ENCODE results near the gene ARL4C. TPM values are rescaled to one million over a fixed set of nuclear protein-coding genes. Genes with fewer than 3 reads are reported as not detected.

Gene ARL4C
- total RNA-seq, 2 experiments from 2014 or later = 27.2 to 32.8 TPM

- Mint-ChIP-seq H3K4me3 (peak overlapping the region; percentile 96), H3K27me3 (no peaks in the 10 kb centered on the region), H3K27ac (peak overlapping the region; percentile 98), H3K9me3 (ENCODE audit: low read depth) (no peaks in the 10 kb centered on the region), H3K4me1 (peaks cover 42% of the 10 kb centered on the region), H3K36me3 (ENCODE audit: low read depth) (peaks cover 28% of the 10 kb centered on the region)
- CTCF ChIA-PET = interaction anchor here (0.6 to 2.0 kb wide), 13 partner anchors 13 to 361 kb away, joined by 3 to 13 read pairs (median 3); no protein-coding TSS in a partner anchor
- intact Hi-C loops (cut with DNase I, micrococcal nuclease) = loop anchor here in 1 of 2 experiments (1.0 to 5.0 kb wide), 4 partner anchors 72 to 641 kb away; partner anchors contain the start of gene HJURP
- DNase-seq (peak; percentile 65), ATAC-seq (peak; percentile 34)
- POLR2A ChIA-PET = interaction anchor here (0.8 to 2.5 kb wide), 6 partner anchors 32 to 349 kb away, joined by 3 to 12 read pairs (median 4); no protein-coding TSS in a partner anchor
Observed at GRCh38 chr2:234496055-234496834, 636 bp downstream of the ARL4C start.

DNA sequence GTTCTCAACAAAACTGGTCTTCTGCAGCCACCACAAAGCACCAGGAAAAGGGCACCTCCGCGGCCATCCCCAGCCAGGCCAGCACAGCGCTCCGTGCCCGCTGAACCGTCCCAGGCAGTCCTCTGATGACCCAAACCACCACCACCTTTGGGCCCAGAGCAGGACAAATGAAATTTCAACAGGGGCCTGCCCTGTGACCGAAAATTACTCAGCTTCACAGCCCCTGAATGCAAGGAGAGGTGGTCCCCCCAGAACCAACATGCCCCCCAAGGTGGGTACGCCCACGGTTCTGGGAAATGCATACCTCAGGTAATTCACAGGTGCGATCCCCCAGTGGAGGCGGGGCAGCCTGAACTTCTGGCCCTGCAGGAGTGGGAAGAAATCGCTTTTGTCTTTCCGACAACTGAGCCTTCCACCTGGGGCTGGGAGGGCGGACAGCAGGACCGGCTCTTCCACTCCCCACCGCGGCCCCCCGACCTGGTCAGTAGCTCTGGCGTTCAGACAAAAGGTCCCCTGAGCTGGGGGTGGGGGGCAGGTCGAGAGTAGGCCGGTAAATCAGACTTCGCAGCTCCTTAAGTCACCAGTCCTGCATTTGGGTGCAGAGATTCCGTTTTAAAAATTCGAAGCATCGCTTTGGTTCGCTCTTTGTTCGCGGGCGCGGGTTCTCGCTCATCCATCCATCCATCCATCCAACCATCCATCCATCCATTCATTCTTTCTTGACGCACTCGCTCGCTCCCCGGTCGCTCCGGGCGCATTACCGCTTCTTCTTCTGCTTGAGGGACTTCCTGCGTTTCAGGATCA is 1.4 kb downstream of the ARL4C start:
- CTCF ChIA-PET = interaction anchor here (0.6 to 2.0 kb wide), 14 partner anchors 12 to 360 kb away, joined by 3 to 13 read pairs (median 3); no protein-coding TSS in a partner anchor
- ATAC-seq (no peak), DNase-seq (peak; percentile 43)
- Mint-ChIP-seq H3K4me3 (peak overlapping the region; percentile 96), H3K9me3 (ENCODE audit: low read depth) (no peaks in the 10 kb centered on the region), H3K36me3 (ENCODE audit: low read depth) (peaks cover 28% of the 10 kb centered on the region), H3K27me3 (no peaks in the 10 kb centered on the region), H3K4me1 (peaks cover 48% of the 10 kb centered on the region), H3K27ac (peak overlapping the region; percentile 98)
- POLR2A ChIA-PET = interaction anchor here (0.8 to 2.5 kb wide), 6 partner anchors 31 to 348 kb away, joined by 3 to 12 read pairs (median 4); no protein-coding TSS in a partner anchor
- intact Hi-C loops (cut with DNase I, micrococcal nuclease) = loop anchor here (1.0 to 5.0 kb wide), 4 partner anchors 71 to 641 kb away; partner anchors contain the start of gene HJURP (in 1 of the 2)

- Mint-ChIP-seq H3K9me3 (ENCODE audit: low read depth) (no peaks in the 10 kb centered on the region), H3K27me3 (no peaks in the 10 kb centered on the region), H3K4me3 (peak overlapping the region; percentile 96), H3K27ac (peak overlapping the region; percentile 98), H3K4me1 (peaks cover 49% of the 10 kb centered on the region), H3K36me3 (ENCODE audit: low read depth) (peaks cover 28% of the 10 kb centered on the region)
- DNase-seq (no peak), ATAC-seq (no peak)
- intact Hi-C loops (cut with DNase I, micrococcal nuclease) = loop anchor here (1.0 to 5.0 kb wide), 3 partner anchors 30 to 502 kb away; no protein-coding TSS in a partner anchor
- CTCF ChIA-PET = interaction anchor here (0.7 to 2.0 kb wide), 2 partner anchors 11 to 40 kb away, joined by 3 to 6 read pairs; no protein-coding TSS in a partner anchor
- POLR2A ChIA-PET = no interaction called here
Observed at GRCh38 chr2:234494361-234495250, 2.3 kb downstream of the ARL4C start.

DNA sequence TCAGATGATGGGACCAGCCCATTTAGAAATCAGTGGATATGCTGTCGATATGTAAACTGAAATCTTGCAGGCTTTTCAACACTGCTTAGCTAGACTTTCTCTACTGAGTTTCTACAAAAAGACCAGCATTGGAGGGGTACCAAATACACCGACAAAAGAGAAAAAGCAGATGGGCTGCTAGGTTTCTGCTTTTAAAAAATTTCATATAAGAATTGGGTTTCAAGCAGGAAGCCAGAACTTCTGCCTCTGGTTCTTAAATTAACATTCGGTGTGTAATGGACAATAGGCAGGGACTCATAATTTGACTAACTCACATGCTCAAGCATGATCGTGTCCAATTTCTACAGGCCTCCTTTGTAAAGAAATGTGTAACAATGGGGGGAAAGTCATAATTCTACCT is 3.1 kb downstream of the ARL4C start:
- CTCF ChIA-PET = no interaction called here
- H3K27ac Mint-ChIP-seq = peak overlapping the region; percentile 98
- H3K36me3 Mint-ChIP-seq (ENCODE audit: low read depth) = peaks cover 28% of the 10 kb centered on the region
- DNase-seq (no peak), ATAC-seq (no peak)
- POLR2A ChIA-PET = no interaction called here
- H3K9me3 Mint-ChIP-seq (ENCODE audit: low read depth) = no peaks in the 10 kb centered on the region
- H3K4me3 Mint-ChIP-seq = peak overlapping the region; percentile 96
- intact Hi-C loops (cut with DNase I, micrococcal nuclease) = loop anchor here (1.0 to 2.0 kb wide), 3 partner anchors 29 to 121 kb away; no protein-coding TSS in a partner anchor
- H3K27me3 Mint-ChIP-seq = no peaks in the 10 kb centered on the region
- peaks cover 49% of the 10 kb centered on the region for H3K4me1 Mint-ChIP-seq

GRCh38 chr2:234492717-234493485 is 4.0 kb downstream of the ARL4C start:
- peak overlapping the region; percentile 96 for H3K4me3 Mint-ChIP-seq
- H3K9me3 Mint-ChIP-seq (ENCODE audit: low read depth) = no peaks in the 10 kb centered on the region
- ChIA-PET CTCF (interaction anchor here (0.6 to 1.2 kb wide), 6 partner anchors 7 to 235 kb away, joined by 3 to 5 read pairs (median 4); no protein-coding TSS in a partner anchor), POLR2A (no interaction called here)
- intact Hi-C loops (cut with DNase I, micrococcal nuclease) = loop anchor here in 1 of 2 experiments (2.0 kb wide), 1 partner anchor 38 kb away; no protein-coding TSS in a partner anchor
- peak overlapping the region; percentile 98 for H3K27ac Mint-ChIP-seq
- H3K27me3 Mint-ChIP-seq = no peaks in the 10 kb centered on the region
- peaks cover 28% of the 10 kb centered on the region for H3K36me3 Mint-ChIP-seq (ENCODE audit: low read depth)
- ATAC-seq = no peak
- DNase-seq = peak; percentile 41
- peaks cover 50% of the 10 kb centered on the region for H3K4me1 Mint-ChIP-seq

- intact Hi-C loops (cut with DNase I, micrococcal nuclease) = loop anchor here in 1 of 2 experiments (1.0 to 2.0 kb wide), 5 partner anchors 37 to 200 kb away; no protein-coding TSS in a partner anchor
- no peaks in the 10 kb centered on the region for H3K27me3 Mint-ChIP-seq
- POLR2A ChIA-PET = interaction anchor here (0.6 kb wide), 1 partner anchor 186 kb away, joined by 3 read pairs; no protein-coding TSS in a partner anchor
- H3K36me3 Mint-ChIP-seq (ENCODE audit: low read depth) = peaks cover 28% of the 10 kb centered on the region
- H3K9me3 Mint-ChIP-seq (ENCODE audit: low read depth) = no peaks in the 10 kb centered on the region
- H3K27ac Mint-ChIP-seq = peak overlapping the region; percentile 98
- peak overlapping the region; percentile 96 for H3K4me3 Mint-ChIP-seq
- peaks cover 57% of the 10 kb centered on the region for H3K4me1 Mint-ChIP-seq
- peak; percentile 45 for DNase-seq
- CTCF ChIA-PET = interaction anchor here (0.6 to 1.2 kb wide), 3 partner anchors 8 to 234 kb away, joined by 3 to 4 read pairs (median 3); no protein-coding TSS in a partner anchor
- no peak for ATAC-seq
Observed at GRCh38 chr2:234491897-234492296, 5.0 kb downstream of the ARL4C start.

DNA sequence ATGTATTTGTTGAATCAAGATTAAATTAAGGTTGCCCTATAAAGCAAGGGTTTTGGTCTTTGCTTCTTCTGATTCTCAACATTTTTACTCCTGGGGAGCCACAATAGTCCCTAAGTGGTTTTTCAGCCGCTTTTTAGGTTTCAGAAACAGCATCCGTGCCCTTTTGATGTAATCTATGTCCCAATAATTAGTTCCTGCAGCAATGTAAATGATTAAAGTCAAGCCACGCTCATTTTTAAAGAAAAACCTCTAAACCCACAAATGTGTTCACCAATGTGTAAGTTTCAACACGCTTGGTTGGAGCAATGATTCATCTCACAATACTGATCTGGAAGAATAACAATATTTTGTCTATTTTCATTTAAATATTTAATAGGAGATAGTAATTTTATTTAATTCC is 5.6 kb downstream of the ARL4C start:
- intact Hi-C loops (cut with DNase I, micrococcal nuclease) = loop anchor here in 1 of 2 experiments (1.0 to 2.0 kb wide), 4 partner anchors 45 to 199 kb away; no protein-coding TSS in a partner anchor
- Mint-ChIP-seq H3K36me3 (ENCODE audit: low read depth) (peaks cover 27% of the 10 kb centered on the region), H3K4me1 (peaks cover 63% of the 10 kb centered on the region), H3K9me3 (ENCODE audit: low read depth) (no peaks in the 10 kb centered on the region), H3K27ac (peak overlapping the region; percentile 97), H3K4me3 (peak overlapping the region; percentile 71), H3K27me3 (no peaks in the 10 kb centered on the region)
- DNase-seq (no peak), ATAC-seq (no peak)
- ChIA-PET CTCF (interaction anchor here (0.9 to 1.4 kb wide), 4 partner anchors 18 to 201 kb away, joined by 3 to 5 read pairs (median 3); no protein-coding TSS in a partner anchor), POLR2A (interaction anchor here (1.0 kb wide), 1 partner anchor 69 kb away, joined by 4 read pairs; no protein-coding TSS in a partner anchor)

DNA sequence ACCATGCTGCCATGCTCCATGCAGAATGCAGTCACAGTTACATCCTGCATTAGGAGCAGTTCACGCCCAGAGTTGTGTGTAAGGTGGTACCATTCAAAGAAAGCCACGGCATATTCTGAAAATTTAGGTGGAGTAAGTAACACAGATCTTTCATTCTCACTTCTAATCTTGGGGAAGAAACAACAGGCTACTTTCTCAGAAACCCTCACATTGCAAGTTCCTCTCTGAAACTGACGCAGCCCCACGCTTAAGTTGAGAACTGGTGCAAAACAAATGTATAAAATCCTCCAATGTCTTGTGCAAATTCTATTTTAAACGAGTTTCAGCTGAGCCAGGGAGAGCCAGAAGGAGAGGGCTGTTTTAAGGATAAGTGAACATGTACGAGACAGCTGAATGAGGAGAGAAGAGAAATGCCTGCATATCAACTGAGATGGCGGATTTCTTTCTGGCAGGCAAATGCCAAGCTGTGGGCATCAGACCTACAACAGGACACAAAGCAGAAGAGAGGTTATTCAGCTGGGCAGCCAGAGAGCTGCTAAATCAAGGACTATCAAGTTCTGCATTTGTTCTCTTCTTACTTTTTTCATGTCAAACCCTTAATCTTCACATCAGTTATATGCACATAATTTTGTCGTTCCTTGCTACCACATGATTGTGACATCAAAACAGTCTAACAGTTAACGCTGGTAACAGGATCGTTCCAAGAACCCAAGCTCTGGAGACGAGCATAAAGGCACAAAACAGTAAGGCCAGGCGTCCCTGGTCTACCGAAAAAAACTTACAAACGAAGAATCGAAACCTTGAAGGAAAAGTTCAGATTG is 6.4 kb downstream of the ARL4C start:
- intact Hi-C loops (cut with DNase I, micrococcal nuclease) = loop anchor here in 1 of 2 experiments (1.0 to 2.0 kb wide), 5 partner anchors 44 to 201 kb away; no protein-coding TSS in a partner anchor
- H3K36me3 Mint-ChIP-seq (ENCODE audit: low read depth) = peaks cover 20% of the 10 kb centered on the region
- CTCF ChIA-PET = interaction anchor here (0.5 to 1.4 kb wide), 7 partner anchors 17 to 630 kb away, joined by 3 to 5 read pairs (median 3); no protein-coding TSS in a partner anchor
- H3K4me3 Mint-ChIP-seq = peak overlapping the region; percentile 71
- DNase-seq (peak; percentile 64), ATAC-seq (peak; percentile 45)
- peak overlapping the region; percentile 97 for H3K27ac Mint-ChIP-seq
- no peaks in the 10 kb centered on the region for H3K27me3 Mint-ChIP-seq
- POLR2A ChIA-PET = interaction anchor here (1.0 kb wide), 1 partner anchor 68 kb away, joined by 4 read pairs; no protein-coding TSS in a partner anchor
- peaks cover 70% of the 10 kb centered on the region for H3K4me1 Mint-ChIP-seq
- no peaks in the 10 kb centered on the region for H3K9me3 Mint-ChIP-seq (ENCODE audit: low read depth)
